ENCODE measurements around the gene MYH4.

DNA sequence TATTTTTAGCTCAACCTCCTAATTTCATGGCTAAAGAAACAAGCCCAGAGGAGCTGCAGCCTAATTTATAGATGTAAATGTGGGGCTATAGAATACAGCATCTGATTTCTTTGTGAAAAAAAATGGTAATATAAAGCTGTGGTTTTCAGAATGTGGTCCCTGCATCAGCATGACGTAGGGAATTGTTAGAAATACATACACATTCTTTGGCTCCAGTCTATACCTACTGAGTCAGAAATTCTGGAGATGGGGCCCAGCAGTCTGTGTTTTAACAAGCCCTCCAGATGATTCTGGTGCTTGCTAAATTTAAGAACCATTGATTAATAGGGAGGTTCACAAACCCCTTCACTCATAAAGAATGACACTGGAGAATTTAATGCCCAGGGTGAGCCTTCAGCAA, 29.5 kb downstream of the MYH4 start:
- TF ChIP-seq MAFK (IDR thresholded peaks at IDR 0.05; ENCODE audit: low read depth, low read length) (no peak), POLR2A (IDR thresholded peaks at IDR 0.05; ENCODE audit: low read depth, low read length) (no peak), CHD1 (IDR thresholded peaks at IDR 0.05; ENCODE audit: low read depth, low read length) (no peak), RAD21 (IDR thresholded peaks at IDR 0.05; ENCODE audit: low read length) (no peak)
- TF ChIP-seq, protein P1, sequence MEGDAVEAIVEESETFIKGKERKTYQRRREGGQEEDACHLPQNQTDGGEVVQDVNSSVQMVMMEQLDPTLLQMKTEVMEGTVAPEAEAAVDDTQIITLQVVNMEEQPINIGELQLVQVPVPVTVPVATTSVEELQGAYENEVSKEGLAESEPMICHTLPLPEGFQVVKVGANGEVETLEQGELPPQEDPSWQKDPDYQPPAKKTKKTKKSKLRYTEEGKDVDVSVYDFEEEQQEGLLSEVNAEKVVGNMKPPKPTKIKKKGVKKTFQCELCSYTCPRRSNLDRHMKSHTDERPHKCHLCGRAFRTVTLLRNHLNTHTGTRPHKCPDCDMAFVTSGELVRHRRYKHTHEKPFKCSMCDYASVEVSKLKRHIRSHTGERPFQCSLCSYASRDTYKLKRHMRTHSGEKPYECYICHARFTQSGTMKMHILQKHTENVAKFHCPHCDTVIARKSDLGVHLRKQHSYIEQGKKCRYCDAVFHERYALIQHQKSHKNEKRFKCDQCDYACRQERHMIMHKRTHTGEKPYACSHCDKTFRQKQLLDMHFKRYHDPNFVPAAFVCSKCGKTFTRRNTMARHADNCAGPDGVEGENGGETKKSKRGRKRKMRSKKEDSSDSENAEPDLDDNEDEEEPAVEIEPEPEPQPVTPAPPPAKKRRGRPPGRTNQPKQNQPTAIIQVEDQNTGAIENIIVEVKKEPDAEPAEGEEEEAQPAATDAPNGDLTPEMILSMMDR (conservative IDR thresholded peaks at IDR 0.05; ENCODE audit: low read depth, low read length) = no peak
